ENCODE data around the gene SLC6A1. TPM values are rescaled to one million over a fixed set of nuclear protein-coding genes. Genes with fewer than 3 reads are reported as not detected.

The SLC6A1 gene
- total RNA-seq, 1 experiment from 2014 or later: not detected

DNA sequence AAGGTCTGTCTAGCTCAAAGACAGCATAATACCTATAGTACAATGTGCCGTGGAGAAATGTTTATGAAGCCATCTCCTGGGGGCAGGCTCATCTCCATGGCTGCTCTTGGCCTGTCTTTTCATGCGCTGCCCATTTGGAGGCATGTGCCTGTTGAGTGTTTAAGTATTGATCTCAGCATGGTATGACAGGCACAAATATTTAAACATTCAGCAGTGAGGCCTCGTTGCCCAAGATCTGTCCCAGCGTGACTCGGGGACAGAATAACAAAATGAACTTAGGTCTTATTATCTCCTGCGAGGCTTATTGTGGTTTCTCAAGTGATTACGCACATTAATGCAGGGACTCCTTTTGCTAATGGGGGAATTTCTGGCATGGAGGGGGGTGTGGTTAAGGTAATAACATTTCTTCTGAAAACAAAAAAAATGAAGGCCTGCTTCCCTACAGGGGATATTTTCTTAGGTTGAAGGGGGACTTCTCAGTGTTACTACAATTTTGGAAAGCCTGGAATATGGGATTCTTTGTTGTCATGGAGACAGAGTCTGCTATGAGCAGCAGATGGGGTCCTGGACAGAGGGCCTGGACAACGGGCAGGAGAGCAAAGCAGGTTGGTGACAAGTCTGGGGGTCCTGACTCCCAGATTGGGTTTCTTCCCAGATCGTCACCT is 4.4 kb upstream of the SLC6A1 start:
- Histone ChIP-seq H3K27me3 (ENCODE audit: insufficient read depth, low read length) (peaks cover 63% of the 10 kb centered on the region), H3K27ac (ENCODE audit: low read depth, low read length) (no peak overlapping the region), H3K4me2 (ENCODE audit: low read length) (no peak overlapping the region), H2AFZ (ENCODE audit: low read depth, low read length, poor library complexity, severe bottlenecking) (no peak overlapping the region), H3K79me2 (ENCODE audit: insufficient read depth, low read length) (no peaks in the 10 kb centered on the region), H3K9ac (ENCODE audit: low read length) (no peak overlapping the region), H3K36me3 (ENCODE audit: control insufficient read depth in 1 of 2, insufficient read depth in 2 of 2, low read length in 2 of 2) (no peaks in the 10 kb centered on the region), H3K9me2 (ENCODE audit: insufficient read depth) (no peaks in the 10 kb centered on the region), H4K20me1 (ENCODE audit: insufficient read depth) (no peaks in the 10 kb centered on the region), H3K4me3 (replicated peaks in 1 of 2; ENCODE audit: low read depth in 1 of 2, low read length in 2 of 2) (no peak overlapping the region), H3K9me3 (ENCODE audit: control insufficient read depth in 1 of 2, insufficient read depth in 1 of 2, low read depth in 1 of 2, low read length in 2 of 2) (no peaks in the 10 kb centered on the region), H3K4me1 (ENCODE audit: control insufficient read depth in 1 of 2, insufficient read depth in 2 of 2, low read length in 2 of 2) (peaks cover 0 to 2% of the 10 kb centered on the region in 2 experiments; a peak in 3 of 4 replicates)
- ChIA-PET CTCF (no interaction called here), RAD21 (ENCODE audit: low non-redundant PET in 1 of 2, low total read pairs in 2 of 2, uncharacterized antibody in 2 of 2, unreplicated experiment in 2 of 2) (no interaction called here), POLR2A (no interaction called here)
- no TSS peak for BruUV-seq (replicated peaks)
- ATAC-seq (no peak), DNase-seq (ENCODE audit: low read depth, low spot score) (no peak)
- no peak for TF ChIP-seq MAX (IDR thresholded peaks at IDR 0.05)
- TF ChIP-seq ELF1 (IDR thresholded peaks at IDR 0.05; ENCODE audit: borderline replicate concordance, low read depth): no peak
- TF ChIP-seq, protein P1, sequence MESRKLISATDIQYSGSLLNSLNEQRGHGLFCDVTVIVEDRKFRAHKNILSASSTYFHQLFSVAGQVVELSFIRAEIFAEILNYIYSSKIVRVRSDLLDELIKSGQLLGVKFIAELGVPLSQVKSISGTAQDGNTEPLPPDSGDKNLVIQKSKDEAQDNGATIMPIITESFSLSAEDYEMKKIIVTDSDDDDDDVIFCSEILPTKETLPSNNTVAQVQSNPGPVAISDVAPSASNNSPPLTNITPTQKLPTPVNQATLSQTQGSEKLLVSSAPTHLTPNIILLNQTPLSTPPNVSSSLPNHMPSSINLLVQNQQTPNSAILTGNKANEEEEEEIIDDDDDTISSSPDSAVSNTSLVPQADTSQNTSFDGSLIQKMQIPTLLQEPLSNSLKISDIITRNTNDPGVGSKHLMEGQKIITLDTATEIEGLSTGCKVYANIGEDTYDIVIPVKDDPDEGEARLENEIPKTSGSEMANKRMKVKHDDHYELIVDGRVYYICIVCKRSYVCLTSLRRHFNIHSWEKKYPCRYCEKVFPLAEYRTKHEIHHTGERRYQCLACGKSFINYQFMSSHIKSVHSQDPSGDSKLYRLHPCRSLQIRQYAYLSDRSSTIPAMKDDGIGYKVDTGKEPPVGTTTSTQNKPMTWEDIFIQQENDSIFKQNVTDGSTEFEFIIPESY (IDR thresholded peaks at IDR 0.05; ENCODE audit: extremely low read depth, insufficient replicate concordance, low read length): no peak
- no peak for TF ChIP-seq POLR2AphosphoS5 (IDR thresholded peaks at IDR 0.05; ENCODE audit: low read depth, low read length)
- TF ChIP-seq ZFX (IDR thresholded peaks at IDR 0.05): no peak
- TF ChIP-seq TCF7L2 (IDR thresholded peaks at IDR 0.05; ENCODE audit: borderline replicate concordance, extremely low read depth, insufficient read depth, insufficient read length): no peak
- TF ChIP-seq ZNF274 (IDR thresholded peaks at IDR 0.05; ENCODE audit: low read depth, low read length): no peak
- TF ChIP-seq, protein P2, sequence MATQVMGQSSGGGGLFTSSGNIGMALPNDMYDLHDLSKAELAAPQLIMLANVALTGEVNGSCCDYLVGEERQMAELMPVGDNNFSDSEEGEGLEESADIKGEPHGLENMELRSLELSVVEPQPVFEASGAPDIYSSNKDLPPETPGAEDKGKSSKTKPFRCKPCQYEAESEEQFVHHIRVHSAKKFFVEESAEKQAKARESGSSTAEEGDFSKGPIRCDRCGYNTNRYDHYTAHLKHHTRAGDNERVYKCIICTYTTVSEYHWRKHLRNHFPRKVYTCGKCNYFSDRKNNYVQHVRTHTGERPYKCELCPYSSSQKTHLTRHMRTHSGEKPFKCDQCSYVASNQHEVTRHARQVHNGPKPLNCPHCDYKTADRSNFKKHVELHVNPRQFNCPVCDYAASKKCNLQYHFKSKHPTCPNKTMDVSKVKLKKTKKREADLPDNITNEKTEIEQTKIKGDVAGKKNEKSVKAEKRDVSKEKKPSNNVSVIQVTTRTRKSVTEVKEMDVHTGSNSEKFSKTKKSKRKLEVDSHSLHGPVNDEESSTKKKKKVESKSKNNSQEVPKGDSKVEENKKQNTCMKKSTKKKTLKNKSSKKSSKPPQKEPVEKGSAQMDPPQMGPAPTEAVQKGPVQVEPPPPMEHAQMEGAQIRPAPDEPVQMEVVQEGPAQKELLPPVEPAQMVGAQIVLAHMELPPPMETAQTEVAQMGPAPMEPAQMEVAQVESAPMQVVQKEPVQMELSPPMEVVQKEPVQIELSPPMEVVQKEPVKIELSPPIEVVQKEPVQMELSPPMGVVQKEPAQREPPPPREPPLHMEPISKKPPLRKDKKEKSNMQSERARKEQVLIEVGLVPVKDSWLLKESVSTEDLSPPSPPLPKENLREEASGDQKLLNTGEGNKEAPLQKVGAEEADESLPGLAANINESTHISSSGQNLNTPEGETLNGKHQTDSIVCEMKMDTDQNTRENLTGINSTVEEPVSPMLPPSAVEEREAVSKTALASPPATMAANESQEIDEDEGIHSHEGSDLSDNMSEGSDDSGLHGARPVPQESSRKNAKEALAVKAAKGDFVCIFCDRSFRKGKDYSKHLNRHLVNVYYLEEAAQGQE (IDR thresholded peaks at IDR 0.05; ENCODE audit: low read depth): no peak
- TF ChIP-seq JUND (IDR thresholded peaks at IDR 0.05): no peak
- TF ChIP-seq EZH2phosphoT487 (IDR thresholded peaks at IDR 0.05; ENCODE audit: borderline replicate concordance): no peak
- TF ChIP-seq CBX3 (IDR thresholded peaks at IDR 0.05; ENCODE audit: low read depth): no peak
- no peak for TF ChIP-seq SP1 (IDR thresholded peaks at IDR 0.05; ENCODE audit: low read depth)
- TF ChIP-seq FOSL1 (IDR thresholded peaks at IDR 0.05; ENCODE audit: low read depth): no peak
- no peak for TF ChIP-seq CEBPB (IDR thresholded peaks at IDR 0.05; ENCODE audit: low read depth)
- TF ChIP-seq, protein P3, sequence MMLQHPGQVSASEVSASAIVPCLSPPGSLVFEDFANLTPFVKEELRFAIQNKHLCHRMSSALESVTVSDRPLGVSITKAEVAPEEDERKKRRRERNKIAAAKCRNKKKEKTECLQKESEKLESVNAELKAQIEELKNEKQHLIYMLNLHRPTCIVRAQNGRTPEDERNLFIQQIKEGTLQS (IDR thresholded peaks at IDR 0.05): no peak
- TF ChIP-seq POLR2A (IDR thresholded peaks at IDR 0.05; ENCODE audit: borderline replicate concordance, extremely low read depth, insufficient read depth, insufficient read length): no peak
- TF ChIP-seq YY1 (IDR thresholded peaks at IDR 0.05; ENCODE audit: extremely low read depth, insufficient replicate concordance, low read depth, low read length): no peak
- TF ChIP-seq EGR1 (IDR thresholded peaks at IDR 0.05; ENCODE audit: low read depth): no peak
- TF ChIP-seq, protein P4, sequence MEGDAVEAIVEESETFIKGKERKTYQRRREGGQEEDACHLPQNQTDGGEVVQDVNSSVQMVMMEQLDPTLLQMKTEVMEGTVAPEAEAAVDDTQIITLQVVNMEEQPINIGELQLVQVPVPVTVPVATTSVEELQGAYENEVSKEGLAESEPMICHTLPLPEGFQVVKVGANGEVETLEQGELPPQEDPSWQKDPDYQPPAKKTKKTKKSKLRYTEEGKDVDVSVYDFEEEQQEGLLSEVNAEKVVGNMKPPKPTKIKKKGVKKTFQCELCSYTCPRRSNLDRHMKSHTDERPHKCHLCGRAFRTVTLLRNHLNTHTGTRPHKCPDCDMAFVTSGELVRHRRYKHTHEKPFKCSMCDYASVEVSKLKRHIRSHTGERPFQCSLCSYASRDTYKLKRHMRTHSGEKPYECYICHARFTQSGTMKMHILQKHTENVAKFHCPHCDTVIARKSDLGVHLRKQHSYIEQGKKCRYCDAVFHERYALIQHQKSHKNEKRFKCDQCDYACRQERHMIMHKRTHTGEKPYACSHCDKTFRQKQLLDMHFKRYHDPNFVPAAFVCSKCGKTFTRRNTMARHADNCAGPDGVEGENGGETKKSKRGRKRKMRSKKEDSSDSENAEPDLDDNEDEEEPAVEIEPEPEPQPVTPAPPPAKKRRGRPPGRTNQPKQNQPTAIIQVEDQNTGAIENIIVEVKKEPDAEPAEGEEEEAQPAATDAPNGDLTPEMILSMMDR (IDR thresholded peaks at IDR 0.05 in 2 of 3, conservative IDR thresholded peaks at IDR 0.05 in 1 of 3; ENCODE audit: borderline replicate concordance in 1 of 3, insufficient read depth in 1 of 3, low read depth in 2 of 3, low read length in 2 of 3): no peak
- TF ChIP-seq EZH2 (IDR thresholded peaks at IDR 0.05): no peak
- intact Hi-C loops (cut with micrococcal nuclease): no loop called here

Data from HCT116 (cell line).